GM19397 (cell line): Measurements from ENCODE around the gene BACH2.
"Not testable (repeated sequence)": the region's sequence is repeated elsewhere in the genome, so short reads cannot be mapped to it uniquely, and the experiment has no call there.

Experiments
- ATAC-seq: cut with Tn5 transposase; IDR thresholded peaks from one replicate; pipeline ENCODE4 v1.9.1; 2021; ENCODE audit warnings: mild to moderate bottlenecking, moderate library complexity; ENCODE audit not compliant: unreplicated experiment

The BACH2 gene

GRCh38 chr6:90076511-90077415, 219.9 kb downstream of the BACH2 start:
- no peak for ATAC-seq

DNA sequence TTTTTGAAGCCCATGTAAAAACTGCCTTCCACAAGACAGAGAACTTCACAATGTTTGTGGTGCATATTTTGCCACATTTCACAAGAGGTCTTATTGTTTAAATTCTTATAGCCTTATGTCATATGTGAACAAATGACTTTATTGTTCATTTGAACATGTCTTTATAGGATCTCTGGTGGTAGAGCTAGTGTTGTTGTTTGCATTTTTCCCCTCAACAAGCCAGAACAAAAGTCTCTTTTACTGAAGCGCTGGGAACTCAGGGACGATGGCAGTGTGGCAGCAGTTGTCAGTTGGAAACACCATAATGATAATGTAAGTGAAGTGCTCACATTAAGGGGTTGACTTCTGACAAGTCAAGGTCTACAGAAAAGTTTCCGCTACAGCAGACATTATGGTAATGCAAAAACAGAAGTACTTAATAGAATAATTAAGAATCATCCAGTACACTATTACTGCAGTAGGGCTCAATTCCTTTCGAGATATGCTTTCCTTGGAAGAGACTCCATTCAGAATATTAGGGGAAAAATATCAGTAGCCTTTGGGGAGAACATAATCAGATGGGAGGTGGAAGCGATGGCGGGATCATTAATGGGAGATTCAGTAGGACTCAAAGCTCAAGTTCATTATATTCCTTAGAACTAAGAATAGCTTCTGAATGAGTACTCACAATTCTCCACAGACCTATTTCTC, 222.3 kb downstream of the BACH2 start:
- ATAC-seq = no peak

GRCh38 chr6:90072935-90073464, 223.6 kb downstream of the BACH2 start:
- ATAC-seq = no peak

DNA sequence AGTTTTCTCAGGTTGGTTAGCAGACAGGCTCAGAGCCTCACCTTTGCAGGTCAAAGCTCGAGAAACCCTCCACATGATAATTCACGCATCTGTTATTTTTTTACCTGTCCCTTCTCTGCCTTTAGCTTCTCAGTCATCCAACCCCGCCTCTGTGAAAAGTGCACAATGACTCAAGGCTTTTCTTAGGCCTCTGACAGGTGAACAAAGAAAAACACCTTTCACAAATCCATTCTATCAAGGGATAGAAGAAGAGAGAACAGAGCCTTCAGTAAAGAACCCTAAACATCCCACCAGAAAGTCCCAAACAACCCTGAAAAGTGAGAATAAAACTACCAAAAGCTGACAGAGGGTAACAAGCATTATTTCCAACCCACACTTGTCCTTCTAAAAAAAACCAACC, 224.1 kb downstream of the BACH2 start:
- no peak for ATAC-seq

- no peak for ATAC-seq
Observed at GRCh38 chr6:90068703-90069523, 227.7 kb downstream of the BACH2 start.

- ATAC-seq = no peak
Observed at GRCh38 chr6:90068264-90068663, 228.4 kb downstream of the BACH2 start.

GRCh38 chr6:90066697-90067096, 229.9 kb downstream of the BACH2 start:
- no peak for ATAC-seq

DNA sequence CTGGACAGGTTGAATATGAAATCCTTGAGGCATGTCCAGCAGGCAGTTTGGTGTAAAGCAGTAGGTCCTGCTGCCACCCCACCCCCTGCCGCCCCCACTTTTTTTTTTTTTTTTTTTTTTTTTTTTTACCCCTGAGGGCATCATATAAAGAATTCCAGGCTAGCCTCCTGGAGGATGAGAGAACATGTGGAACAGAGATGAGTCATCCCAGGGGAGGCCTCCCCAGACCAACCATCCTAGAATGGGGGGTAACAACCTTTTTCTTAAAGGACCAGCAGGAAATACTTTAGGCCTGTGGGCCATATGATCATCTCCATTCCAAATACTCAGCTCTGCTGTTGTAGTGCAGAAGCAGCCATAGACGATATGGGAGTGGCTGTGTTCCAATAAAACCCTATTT, 231.5 kb downstream of the BACH2 start:
- ATAC-seq = no peak

- ATAC-seq = no peak
Observed at GRCh38 chr6:90062667-90063066, 234.0 kb downstream of the BACH2 start.

GRCh38 chr6:90062051-90062450, 234.6 kb downstream of the BACH2 start:
- ATAC-seq = no peak

- ATAC-seq = not testable (repeated sequence)
Observed at GRCh38 chr6:90059178-90059577, 237.5 kb downstream of the BACH2 start.

GRCh38 chr6:90055924-90056323, 240.7 kb downstream of the BACH2 start:
- ATAC-seq = not testable (repeated sequence)

- not testable (repeated sequence) for ATAC-seq
Observed at GRCh38 chr6:90054193-90054592, 242.4 kb downstream of the BACH2 start.

- ATAC-seq = no peak
Observed at GRCh38 chr6:90053614-90054013, 243.0 kb downstream of the BACH2 start.

- no peak for ATAC-seq
Observed at GRCh38 chr6:90049295-90049694, 247.3 kb downstream of the BACH2 start.

- ATAC-seq = no peak
Observed at GRCh38 chr6:90048206-90048967, 248.3 kb downstream of the BACH2 start.

DNA sequence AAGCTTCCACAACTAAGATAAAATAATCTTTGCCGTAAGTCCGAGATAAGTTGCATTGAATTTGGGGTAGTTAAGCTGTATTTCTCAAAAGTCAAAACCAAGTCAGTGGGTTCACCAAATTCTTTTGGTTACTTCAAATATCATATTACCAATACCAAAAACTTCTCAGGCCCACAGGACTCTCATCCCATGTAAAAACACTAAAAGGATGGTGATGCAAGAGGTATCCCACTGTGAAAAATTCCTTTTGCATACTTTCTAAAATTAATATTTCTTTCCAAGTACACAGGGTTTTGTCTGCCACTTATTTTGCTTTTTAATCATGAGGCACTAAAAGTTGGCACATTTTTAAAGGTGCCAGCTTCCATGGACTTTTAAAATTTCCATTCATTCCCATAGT, 251.1 kb downstream of the BACH2 start:
- no peak for ATAC-seq

DNA sequence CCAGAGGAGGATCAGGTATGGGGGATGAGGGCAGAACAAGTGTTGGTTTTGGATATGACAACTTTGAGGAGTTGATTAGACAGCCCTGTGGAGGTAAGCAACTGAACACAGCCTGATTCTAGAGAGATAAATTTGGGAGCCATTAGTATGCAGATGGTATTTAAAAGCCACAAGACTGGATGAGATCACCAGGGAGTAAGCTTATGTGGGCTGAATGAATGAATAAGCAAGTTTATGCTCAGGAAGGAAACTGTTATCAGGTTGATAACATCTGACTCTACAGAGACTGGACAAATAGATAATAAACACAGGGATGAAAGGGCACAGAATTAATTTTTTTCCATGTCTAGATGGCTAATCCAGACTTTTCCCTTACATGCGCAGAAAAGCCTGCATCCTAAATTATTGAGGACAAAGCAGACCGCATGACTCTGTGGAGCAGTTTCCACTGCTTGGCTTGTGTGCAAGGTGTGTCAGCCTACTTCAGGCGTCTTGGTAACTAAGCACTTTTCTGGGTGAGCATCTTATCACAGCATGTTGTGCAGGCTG, 251.7 kb downstream of the BACH2 start:
- ATAC-seq = no peak

DNA sequence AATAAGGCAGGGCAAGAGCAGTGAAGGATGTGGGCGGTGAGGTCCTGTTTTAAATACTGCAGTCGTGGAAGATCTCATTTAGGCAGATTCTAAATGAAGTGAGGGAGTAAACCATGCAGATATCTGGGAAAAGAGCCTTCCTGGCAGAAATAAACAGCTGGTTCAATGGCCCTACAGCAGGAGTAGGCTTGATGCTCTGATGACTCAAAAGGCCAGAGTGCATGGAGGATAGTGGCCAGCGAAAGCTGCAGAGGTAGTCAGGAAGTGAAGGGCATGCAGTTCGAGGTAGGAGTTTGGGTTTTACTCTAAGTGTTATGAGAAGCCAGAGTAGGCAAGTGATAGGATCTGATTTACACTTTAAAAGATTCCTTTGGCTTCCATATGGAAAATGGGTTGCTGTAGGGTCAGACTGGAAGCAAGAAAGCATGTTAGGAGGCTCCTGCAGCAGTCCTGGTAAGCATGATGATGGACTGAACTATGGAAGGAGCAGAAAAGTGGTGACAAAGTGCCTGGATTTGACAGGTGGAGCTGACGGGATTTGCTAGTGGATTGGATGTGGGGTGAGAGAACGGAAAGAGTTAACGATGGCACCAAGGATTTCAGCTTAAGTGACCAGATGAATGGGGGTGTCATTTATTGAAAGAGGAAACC, 252.3 kb downstream of the BACH2 start:
- no peak for ATAC-seq

- ATAC-seq = no peak
Observed at GRCh38 chr6:90040931-90041330, 255.7 kb downstream of the BACH2 start.
